COR-L47 (cell line): ENCODE data around the gene DCLK2.

Experiments used
- DNase-seq: peaks from one replicate; lab custom pipeline; 2025; lab: John Stamatoyannopoulos, UW

DCLK2 gene

GRCh38 chr4:150264595-150265161, 186.4 kb downstream of the DCLK2 start:
- no peak for DNase-seq

DNA sequence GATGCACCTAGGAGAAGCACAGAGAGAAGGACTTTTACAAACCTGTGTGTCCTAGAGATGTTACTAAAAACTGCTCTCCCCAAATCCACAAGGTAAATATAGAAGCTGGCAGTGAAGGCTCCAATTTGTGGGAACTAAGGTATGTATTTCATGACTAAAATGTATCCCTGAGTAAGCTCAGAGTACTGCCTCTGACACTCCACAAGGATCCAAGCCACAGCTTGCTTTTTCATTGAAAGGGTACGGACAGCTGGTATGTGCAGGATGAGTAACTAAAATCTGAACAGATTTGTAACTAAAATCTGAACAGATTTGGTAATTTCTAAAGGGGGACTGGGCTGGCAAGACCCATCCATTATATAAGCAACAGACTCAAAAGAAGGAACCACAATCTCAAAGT, 187.6 kb downstream of the DCLK2 start:
- DNase-seq = no peak

DNA sequence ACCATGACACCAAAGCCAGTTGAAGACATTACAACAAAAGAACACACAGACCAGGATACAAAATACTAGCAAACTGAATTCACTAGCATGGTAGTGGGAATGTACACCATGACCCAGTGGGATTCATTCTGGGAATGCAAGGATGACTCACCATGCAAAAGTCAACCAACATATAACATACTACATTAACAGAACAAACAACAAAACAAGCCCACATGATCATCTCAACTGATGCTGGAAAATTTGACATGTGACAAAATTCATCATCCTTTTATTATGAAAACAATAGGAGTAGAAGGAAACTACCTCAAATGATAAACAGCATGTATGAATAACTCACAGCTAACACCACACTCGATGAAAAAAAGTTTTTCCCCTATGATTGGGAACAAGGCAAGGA, 190.2 kb downstream of the DCLK2 start:
- DNase-seq = no peak

DNA sequence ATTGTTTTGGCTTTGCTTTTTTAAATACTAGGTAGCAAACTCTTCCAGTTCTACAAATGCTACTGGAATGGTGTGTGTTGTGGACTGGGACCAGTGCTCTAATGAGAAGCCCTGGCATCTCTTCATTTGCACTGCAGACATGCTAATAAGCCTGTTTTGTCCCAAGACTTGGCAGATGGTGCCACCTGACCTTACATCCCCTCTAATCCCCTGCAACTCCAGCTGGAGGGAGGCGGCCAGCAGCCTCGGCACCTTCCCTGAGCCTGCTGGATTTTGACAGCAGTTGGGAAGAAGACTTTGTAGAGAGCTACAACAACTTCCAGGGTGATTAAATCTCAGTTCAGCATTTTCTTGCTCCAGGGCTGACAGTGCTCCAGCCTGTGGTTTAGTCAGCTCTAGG, 200.0 kb downstream of the DCLK2 start:
- DNase-seq = no peak

GRCh38 chr4:150280081-150280895, 202.0 kb downstream of the DCLK2 start:
- no peak for DNase-seq

GRCh38 chr4:150280975-150281374, 202.7 kb downstream of the DCLK2 start:
- no peak for DNase-seq

DNA sequence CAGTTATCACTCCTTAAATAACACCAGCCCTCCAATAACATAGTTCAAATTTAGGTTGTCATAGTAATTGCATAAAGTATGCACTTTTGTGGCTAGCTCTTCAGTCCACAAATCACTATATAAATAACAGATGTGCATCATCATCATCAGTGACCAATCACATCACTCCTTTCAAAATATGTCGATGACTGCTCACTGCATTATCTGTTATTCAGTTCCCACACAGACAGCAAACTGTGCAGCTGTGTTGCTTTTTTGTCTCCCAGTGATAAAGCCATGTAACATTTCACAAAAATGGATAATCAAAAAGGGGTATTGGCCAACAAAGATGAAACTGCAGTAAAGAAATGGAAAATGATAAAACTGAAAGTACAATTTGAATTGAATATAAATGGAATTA, 205.4 kb downstream of the DCLK2 start:
- no peak for DNase-seq

GRCh38 chr4:150286656-150287055, 208.4 kb downstream of the DCLK2 start:
- no peak for DNase-seq

DNA sequence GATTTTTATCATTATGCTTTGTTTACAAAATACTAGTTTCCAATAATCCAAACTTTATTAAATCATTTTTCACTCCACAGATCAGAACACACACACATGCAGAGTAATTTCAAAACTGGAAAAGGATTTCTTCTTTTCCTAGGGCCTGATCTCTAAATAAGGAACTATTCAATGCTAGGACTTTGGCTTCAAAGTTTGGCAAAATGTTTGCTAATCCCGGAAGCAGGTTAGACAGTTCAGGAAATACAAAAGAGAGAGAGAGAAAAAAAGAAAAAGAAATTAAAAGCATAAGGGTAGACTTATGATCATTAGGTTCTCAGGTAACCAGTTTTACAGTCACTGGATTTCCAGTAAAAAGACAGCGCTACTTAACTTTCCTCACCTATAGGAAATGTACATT, 211.0 kb downstream of the DCLK2 start:
- DNase-seq = no peak

DNA sequence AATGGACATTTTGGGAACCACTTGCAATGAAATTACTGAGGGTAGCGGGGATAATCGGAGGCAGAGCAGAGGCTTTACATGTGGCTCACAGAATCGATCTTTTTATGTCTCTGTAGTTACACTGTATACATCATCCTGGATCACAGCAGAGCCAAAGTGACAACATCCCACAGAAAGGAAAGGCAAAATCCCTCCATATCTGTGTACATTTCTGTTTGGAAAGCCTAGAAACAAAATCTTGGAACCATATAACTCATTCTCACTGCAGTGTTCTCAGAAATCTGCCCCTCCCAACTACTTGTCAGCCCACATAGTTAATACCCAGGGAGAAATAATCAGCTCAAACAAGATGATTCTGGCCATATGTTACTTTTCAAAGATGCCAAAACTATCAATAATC, 211.6 kb downstream of the DCLK2 start:
- DNase-seq = no peak

GRCh38 chr4:150297861-150298474, 219.7 kb downstream of the DCLK2 start:
- DNase-seq = peak; percentile 65

GRCh38 chr4:150299816-150300215, 221.6 kb downstream of the DCLK2 start:
- no peak for DNase-seq

- DNase-seq = no peak
These were observed 224.3 kb downstream of the DCLK2 start for GRCh38 chr4:150302553-150302952.

DNA sequence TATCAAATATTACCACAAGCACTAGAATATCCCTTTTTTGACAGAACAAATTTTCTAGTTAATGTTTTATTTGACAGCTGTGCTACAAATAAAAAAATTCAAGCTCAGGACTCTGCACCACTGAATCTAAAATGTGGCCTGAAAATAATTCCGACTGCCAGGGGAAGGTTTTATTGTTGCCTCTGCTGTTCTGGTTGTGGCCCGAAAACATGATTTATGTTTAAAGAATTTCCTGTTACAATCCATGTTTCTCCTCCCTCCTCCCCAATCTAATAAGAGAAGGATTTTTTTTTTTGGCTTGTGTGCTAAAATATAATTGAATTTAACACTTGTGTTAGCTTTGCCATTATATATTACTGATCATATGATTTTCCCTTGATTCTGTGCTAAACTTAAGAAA, 227.8 kb downstream of the DCLK2 start:
- no peak for DNase-seq

GRCh38 chr4:150306719-150307118, 228.5 kb downstream of the DCLK2 start:
- no peak for DNase-seq
